Thyroid gland (tissue), 4 donors: ENCODE data around the gene CACNB4. TPM values are rescaled to one million over a fixed set of nuclear protein-coding genes. Genes with fewer than 3 reads are reported as not detected.
A peak's percentile ranks its signal among the peaks of the same experiment; 100 is the strongest.

Experiments
- DNase-seq, 2 donors: peaks; one replicate each; pipeline ENCODE4 v3.0.0-alpha.2; 2019
- H3K27ac ChIP-seq, 3 donors: fragments of 200-600 bp; sonication (generic); 1 replicate in 2 of 3; 2 replicates in 1 of 3; pipeline ENCODE4 v1.5.1; 2016 to 2019; ENCODE audit warnings: mild to moderate bottlenecking in 1 of 3, moderate library complexity in 1 of 3
- H3K27me3 ChIP-seq: fragments of 200-600 bp; sonication (generic); one replicate; pipeline ENCODE4 v1.5.1; 2019
- H3K36me3 ChIP-seq, 2 donors: fragments of 200-600 bp; sonication (generic); one replicate each; pipeline ENCODE4 v1.5.1; 2016 to 2019
- H3K4me1 ChIP-seq, 2 donors: fragments of 200-600 bp; sonication (generic); one replicate each; pipeline ENCODE4 v1.5.1; 2017 to 2019
- H3K4me3 ChIP-seq, 3 donors: fragments of 200-600 bp; sonication (generic); replicated peaks in 1 of 3; 1 replicate in 2 of 3; 2 replicates in 1 of 3; pipeline ENCODE4 v1.5.1; 2016; ENCODE audit warnings: mild to moderate bottlenecking in 1 of 3
- H3K9me3 ChIP-seq: fragments of 200-600 bp; sonication (generic); one replicate; pipeline ENCODE4 v1.5.1; 2017
- POLR2A ChIP-seq, 2 donors: fragments of 450-650 bp; IDR thresholded peaks; one replicate each; pipeline ENCODE4 v1.6.1; 2017; ENCODE audit warnings: antibody characterized with exemption in 2 of 2, mild to moderate bottlenecking in 2 of 2, moderate library complexity in 1 of 2
- WGBS, 2 donors: methylation state at CpG; one replicate each; pipeline ENCODE4 v1.1.5; 2017; 5-methylcytosine and 5-hydroxymethylcytosine counted together
- intact Hi-C: fragments of 100-400 bp; cut with DNase I; formaldehyde crosslinking; loops from one replicate; pipeline ENCODE4 v1.15.1; 2023
- total RNA-seq, 4 donors: library from RNA; depleted of rRNA; stranded (reverse); fragments of >200 nt; gene quantifications; one replicate each; pipeline ENCODE4 v1.2.3, GENCODE V29; 2016
- TF ChIP-seq, protein P1 (sequence below), 6 experiments: fragments of 200-600 bp in 3 of 6; fragments of 450-650 bp in 3 of 6; sonication (generic) in 3 of 6; IDR thresholded peaks; one replicate each; pipeline ENCODE4 v1.5.1; 2016 to 2019; ENCODE audit warnings: antibody characterized with exemption in 6 of 6, mild to moderate bottlenecking in 2 of 6, inconsistent platforms in 1 of 6, moderate library complexity in 1 of 6

Gene CACNB4
- total RNA-seq, 4 donors from 2014 or later = 3.0 to 3.6 (median 3.2) TPM

DNA sequence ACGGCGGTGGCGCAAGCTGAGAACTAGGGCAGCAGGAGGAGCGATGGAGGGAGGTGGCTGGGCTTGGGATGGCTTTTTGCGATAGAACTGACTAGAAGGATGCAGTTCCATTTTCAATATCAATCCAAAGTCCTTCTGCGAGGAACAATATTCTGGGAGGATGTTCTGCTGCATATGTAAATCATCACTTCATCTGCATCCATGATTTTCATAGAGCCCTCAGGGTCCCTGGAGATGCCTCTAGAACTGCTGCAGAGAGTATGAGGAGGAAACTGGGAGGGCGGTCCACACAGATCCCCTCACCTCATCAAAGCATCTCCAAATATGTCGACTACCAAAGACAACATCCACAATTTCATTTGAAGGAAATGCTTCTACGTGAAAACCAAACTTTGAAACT lies 20.8 kb downstream of the CACNB4 start:
- no peak overlapping the region for H3K4me3 ChIP-seq
- no peaks in the 10 kb centered on the region for H3K27me3 ChIP-seq
- no peaks in the 10 kb centered on the region for H3K4me1 ChIP-seq
- no peak for DNase-seq
- WGBS, 2 donors = 94 to 97% methylated on average over 9 of the region's 9 CpGs
- no peaks in the 10 kb centered on the region for H3K9me3 ChIP-seq
- no peak overlapping the region for H3K27ac ChIP-seq
- H3K36me3 ChIP-seq = no peaks in the 10 kb centered on the region
- TF ChIP-seq, protein P1, sequence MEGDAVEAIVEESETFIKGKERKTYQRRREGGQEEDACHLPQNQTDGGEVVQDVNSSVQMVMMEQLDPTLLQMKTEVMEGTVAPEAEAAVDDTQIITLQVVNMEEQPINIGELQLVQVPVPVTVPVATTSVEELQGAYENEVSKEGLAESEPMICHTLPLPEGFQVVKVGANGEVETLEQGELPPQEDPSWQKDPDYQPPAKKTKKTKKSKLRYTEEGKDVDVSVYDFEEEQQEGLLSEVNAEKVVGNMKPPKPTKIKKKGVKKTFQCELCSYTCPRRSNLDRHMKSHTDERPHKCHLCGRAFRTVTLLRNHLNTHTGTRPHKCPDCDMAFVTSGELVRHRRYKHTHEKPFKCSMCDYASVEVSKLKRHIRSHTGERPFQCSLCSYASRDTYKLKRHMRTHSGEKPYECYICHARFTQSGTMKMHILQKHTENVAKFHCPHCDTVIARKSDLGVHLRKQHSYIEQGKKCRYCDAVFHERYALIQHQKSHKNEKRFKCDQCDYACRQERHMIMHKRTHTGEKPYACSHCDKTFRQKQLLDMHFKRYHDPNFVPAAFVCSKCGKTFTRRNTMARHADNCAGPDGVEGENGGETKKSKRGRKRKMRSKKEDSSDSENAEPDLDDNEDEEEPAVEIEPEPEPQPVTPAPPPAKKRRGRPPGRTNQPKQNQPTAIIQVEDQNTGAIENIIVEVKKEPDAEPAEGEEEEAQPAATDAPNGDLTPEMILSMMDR (IDR thresholded peaks at IDR 0.05) = no peak
- TF ChIP-seq POLR2A (IDR thresholded peaks at IDR 0.05) = no peak
- intact Hi-C loops = no loop called here

DNA sequence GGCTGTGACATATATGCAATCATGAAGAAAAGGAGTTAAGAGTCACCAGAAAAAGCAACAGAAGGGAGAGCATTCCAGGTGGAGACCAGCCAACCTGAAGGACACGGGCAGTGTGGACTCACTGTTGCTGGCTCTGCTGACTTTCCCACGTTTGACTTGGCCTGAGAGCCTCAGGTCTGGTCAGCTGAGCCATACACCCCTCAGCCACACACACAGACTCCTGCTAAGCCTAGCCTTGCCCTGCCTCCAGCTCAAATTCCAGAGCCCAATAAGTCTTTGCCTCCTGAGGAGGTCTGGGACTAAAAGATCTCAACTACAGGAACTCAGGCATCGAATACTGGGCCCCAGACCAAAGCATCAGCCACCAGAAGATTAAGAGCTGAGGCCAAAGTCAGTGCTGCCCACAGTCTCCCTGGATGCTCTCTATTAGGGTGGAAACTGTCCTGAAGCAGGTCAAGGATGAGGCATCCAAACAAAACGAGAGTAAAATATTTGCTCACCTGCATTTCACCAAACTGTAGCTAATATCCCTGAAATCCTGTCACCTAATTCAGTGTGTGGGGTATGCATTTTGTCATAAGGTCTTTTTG lies 23.3 kb downstream of the CACNB4 start:
- no peak overlapping the region for H3K27ac ChIP-seq
- peak; percentile 14 to 23 for DNase-seq
- TF ChIP-seq POLR2A (IDR thresholded peaks at IDR 0.05) = no peak
- TF ChIP-seq, protein P1 (IDR thresholded peaks at IDR 0.05) = no peak
- no peaks in the 10 kb centered on the region for H3K4me1 ChIP-seq
- H3K27me3 ChIP-seq = no peaks in the 10 kb centered on the region
- intact Hi-C loops = no loop called here
- H3K9me3 ChIP-seq = no peaks in the 10 kb centered on the region
- WGBS, 2 donors = 47 to 49% methylated on average over 4 of the region's 4 CpGs
- no peak overlapping the region for H3K4me3 ChIP-seq
- H3K36me3 ChIP-seq = no peaks in the 10 kb centered on the region

DNA sequence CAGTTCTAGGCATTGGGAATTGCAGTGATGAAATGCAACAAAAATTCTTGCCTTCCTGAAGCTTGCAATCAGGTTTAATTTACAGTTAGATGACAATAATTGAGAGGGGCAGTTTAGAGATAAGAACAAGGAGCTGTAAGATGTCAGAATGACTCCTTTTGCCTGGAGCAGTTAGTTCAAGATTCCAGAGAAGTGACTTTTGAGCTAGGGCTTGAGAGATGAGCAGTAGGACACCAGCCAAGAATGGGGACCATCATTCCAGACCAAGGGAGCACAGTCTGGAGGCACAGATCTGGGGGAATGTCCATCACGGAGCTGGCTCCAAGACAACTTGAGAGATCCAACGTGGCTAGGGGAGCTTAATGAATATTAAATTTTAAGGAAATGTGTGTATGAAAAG lies 26.8 kb downstream of the CACNB4 start:
- no peaks in the 10 kb centered on the region for H3K4me1 ChIP-seq
- WGBS, 2 donors = 85 to 88% methylated on average over 2 of the region's 2 CpGs
- intact Hi-C loops = no loop called here
- TF ChIP-seq, protein P1 (IDR thresholded peaks at IDR 0.05) = no peak
- TF ChIP-seq POLR2A (IDR thresholded peaks at IDR 0.05) = no peak
- no peak overlapping the region for H3K4me3 ChIP-seq
- no peak for DNase-seq
- no peaks in the 10 kb centered on the region for H3K9me3 ChIP-seq
- no peaks in the 10 kb centered on the region for H3K27me3 ChIP-seq
- H3K36me3 ChIP-seq = no peaks in the 10 kb centered on the region
- no peak overlapping the region for H3K27ac ChIP-seq

DNA sequence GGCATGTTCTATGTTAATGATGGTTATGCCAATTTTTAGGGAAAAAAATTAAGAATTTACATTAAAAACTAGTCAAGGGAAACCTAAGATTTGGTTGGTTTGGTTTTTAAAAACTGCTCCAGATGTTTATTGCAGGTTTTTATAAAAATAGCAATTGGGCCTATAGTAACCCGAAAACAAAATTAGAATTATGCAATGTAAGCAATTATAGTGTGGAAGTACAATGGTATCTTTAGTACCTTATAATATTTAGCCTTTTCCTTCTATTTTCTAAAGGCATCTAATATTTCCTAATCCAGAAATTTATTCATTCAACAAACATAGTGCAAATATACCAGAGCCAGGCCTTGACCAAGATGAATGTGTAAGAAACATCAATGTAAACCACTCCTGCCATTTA lies 27.3 kb downstream of the CACNB4 start:
- no peak overlapping the region for H3K4me3 ChIP-seq
- no peaks in the 10 kb centered on the region for H3K4me1 ChIP-seq
- no peak for DNase-seq
- WGBS, 2 donors = 92 to 93% methylated on average over 1 of the region's 1 CpG
- H3K27ac ChIP-seq = no peak overlapping the region
- no peak for TF ChIP-seq POLR2A (IDR thresholded peaks at IDR 0.05)
- TF ChIP-seq, protein P1 (IDR thresholded peaks at IDR 0.05) = no peak
- intact Hi-C loops = no loop called here
- H3K9me3 ChIP-seq = no peaks in the 10 kb centered on the region
- H3K36me3 ChIP-seq = no peaks in the 10 kb centered on the region
- no peaks in the 10 kb centered on the region for H3K27me3 ChIP-seq

DNA sequence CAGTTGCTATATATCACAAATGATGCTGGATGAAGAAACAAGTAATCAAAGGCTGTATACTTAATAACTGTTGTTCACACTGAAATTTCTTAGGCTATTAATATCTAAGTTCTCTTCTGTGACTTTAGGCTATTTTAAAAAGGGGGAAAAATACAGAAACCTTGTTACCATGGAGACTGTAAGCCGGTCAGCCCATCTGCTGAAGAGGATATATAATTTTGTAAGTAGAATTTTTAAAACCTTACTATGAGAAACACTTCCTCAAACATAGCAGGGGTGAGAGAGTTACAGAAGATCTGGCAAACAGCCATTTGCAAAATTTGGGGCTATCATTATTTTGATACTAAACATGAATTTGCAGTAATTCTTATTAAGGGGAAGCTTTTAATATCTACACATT lies 27.8 kb downstream of the CACNB4 start:
- H3K27me3 ChIP-seq = no peaks in the 10 kb centered on the region
- no peak overlapping the region for H3K4me3 ChIP-seq
- TF ChIP-seq, protein P1 (IDR thresholded peaks at IDR 0.05) = no peak
- TF ChIP-seq POLR2A (IDR thresholded peaks at IDR 0.05) = no peak
- no peaks in the 10 kb centered on the region for H3K4me1 ChIP-seq
- no peak overlapping the region for H3K27ac ChIP-seq
- no peaks in the 10 kb centered on the region for H3K36me3 ChIP-seq
- H3K9me3 ChIP-seq = no peaks in the 10 kb centered on the region
- 73 to 79% methylated on average over 1 of the region's 1 CpG for WGBS, 2 donors
- no peak for DNase-seq
- intact Hi-C loops = no loop called here
